ENCODE data around the gene DEFB129. TPM values are rescaled to one million over a fixed set of nuclear protein-coding genes. Genes with fewer than 3 reads are reported as not detected.

Gene DEFB129
- total RNA-seq, 6 experiments from 2014 or later, result not detected

GRCh38 chr20:277496-277781, 50.4 kb downstream of the DEFB129 start:
- Histone ChIP-seq H3K27me3 (no peaks in the 10 kb centered on the region), H3K36me3 (no peaks in the 10 kb centered on the region), H3K9me3 (no peaks in the 10 kb centered on the region), H3K4me3 (no peak overlapping the region), H3K4me1 (no peaks in the 10 kb centered on the region), H3K27ac (no peak overlapping the region)
- WGBS (ENCODE audit: insufficient coverage, low coverage, low lambda C conversion rate, missing lambda C conversion rate), result 60% methylated on average over 1 of the region's 3 CpGs
- peak in 1 of 3 donors; percentile 26 for DNase-seq
- ATAC-seq, result no peak
- intact Hi-C loops (cut with DNase I), result loop anchor here in 1 of 2 donors (10.0 kb wide), 1 partner anchor 63 kb away; no protein-coding TSS in a partner anchor
- TF ChIP-seq POLR2A (IDR thresholded peaks at IDR 0.05) (no peak), CTCF (IDR thresholded peaks at IDR 0.05) (no peak)

- DNase-seq, result peak in 1 of 3 donors; percentile 23
Measured at GRCh38 chr20:278181-278580, 51.1 kb downstream of the DEFB129 start.

GRCh38 chr20:278607-279571, 51.8 kb downstream of the DEFB129 start:
- peak in 3 of 4 donors; percentile 28 to 61 (median 49) for ATAC-seq
- TF ChIP-seq POLR2A (IDR thresholded peaks at IDR 0.05), result no peak
- peak in 1 of 4 donors; percentile 5 for TF ChIP-seq CTCF (IDR thresholded peaks at IDR 0.05)
- no peaks in the 10 kb centered on the region for H3K36me3 ChIP-seq
- H3K4me3 ChIP-seq, result no peak overlapping the region
- no peak overlapping the region for H3K27ac ChIP-seq
- H3K27me3 ChIP-seq, result no peaks in the 10 kb centered on the region
- intact Hi-C loops (cut with DNase I), result loop anchor here in 1 of 2 donors (10.0 kb wide), 1 partner anchor 64 kb away; no protein-coding TSS in a partner anchor
- peak in 2 of 3 donors; percentile 34 to 36 for DNase-seq
- H3K9me3 ChIP-seq, result no peaks in the 10 kb centered on the region
- WGBS (ENCODE audit: insufficient coverage, low coverage, low lambda C conversion rate, missing lambda C conversion rate), result 82% methylated on average over 49 of the region's 88 CpGs
- H3K4me1 ChIP-seq, result no peaks in the 10 kb centered on the region

More at GRCh38 chr20:278181-278580, 51.1 kb downstream of the DEFB129 start:
- TF ChIP-seq POLR2A (IDR thresholded peaks at IDR 0.05) (no peak), CTCF (IDR thresholded peaks at IDR 0.05) (no peak)
- Histone ChIP-seq H3K36me3 (no peaks in the 10 kb centered on the region), H3K27me3 (no peaks in the 10 kb centered on the region), H3K27ac (no peak overlapping the region), H3K9me3 (no peaks in the 10 kb centered on the region), H3K4me3 (no peak overlapping the region), H3K4me1 (no peaks in the 10 kb centered on the region)
- intact Hi-C loops (cut with DNase I), result loop anchor here in 1 of 2 donors (10.0 kb wide), 1 partner anchor 63 kb away; no protein-coding TSS in a partner anchor
- WGBS (ENCODE audit: insufficient coverage, low coverage, low lambda C conversion rate, missing lambda C conversion rate), result 80% methylated on average over 1 of the region's 5 CpGs
- no peak for ATAC-seq

Other genes with a start within 250 kb of the DEFB129 start
- gene DEFB125, start 139.6 kb upstream of the DEFB129 start, total RNA-seq, result not detected
- gene DEFB126, start 84.7 kb upstream of the DEFB129 start, total RNA-seq, result not detected
- gene DEFB127, start 69.8 kb upstream of the DEFB129 start, total RNA-seq, result not detected
- gene DEFB128, start 37.5 kb upstream of the DEFB129 start, total RNA-seq, result not detected
- gene DEFB132, start 30.5 kb downstream of the DEFB129 start, total RNA-seq, result under 1 TPM in 3 of 6 experiments, not detected in 3; 0.30 to 0.35 (median 0.31) TPM
- 1 to 10 TPM in 4 of 6 experiments, under 1 TPM in 2; 0.62 to 2.5 (median 1.8) TPM for gene C20orf96, start 63.5 kb downstream of the DEFB129 start, total RNA-seq
- gene ZCCHC3, start 70.3 kb downstream of the DEFB129 start, total RNA-seq, result 1 to 10 TPM; 4.2 to 7.5 (median 5.9) TPM
- 1 to 10 TPM; 3.6 to 6.4 (median 4.6) TPM for gene SOX12, start 98.3 kb downstream of the DEFB129 start, total RNA-seq
- gene NRSN2, start 119.9 kb downstream of the DEFB129 start, total RNA-seq, result 1 to 10 TPM; 1.3 to 4.1 (median 1.9) TPM
- gene TRIB3, start 153.5 kb downstream of the DEFB129 start, total RNA-seq, result 100 to 1,000 TPM in 2 of 6 experiments, 10 to 100 TPM in 4; 15.1 to 139 (median 34.1) TPM
- 100 to 1,000 TPM in 2 of 6 experiments, 10 to 100 TPM in 4; 63.1 to 113 (median 85.6) TPM for gene RBCK1, start 181.0 kb downstream of the DEFB129 start, total RNA-seq
- 10 to 100 TPM; 10.8 to 21.4 (median 13.9) TPM for gene TBC1D20, start 235.3 kb downstream of the DEFB129 start, total RNA-seq